Natural killer cell (primary cell): ENCODE data around the gene EGFR. TPM values are rescaled to one million over a fixed set of nuclear protein-coding genes. Genes with fewer than 3 reads are reported as not detected.

Experiments
- ATAC-seq, 3 donors: fragments of 150-1000 bp in 2 of 3; fragments of 200-7000 bp in 1 of 3; cut with Tn5 transposase; 1 replicate in 1 of 3; 2 replicates in 2 of 3; pipeline ENCODE4 v1.10.0; 2021; ENCODE audit warnings: mild to moderate bottlenecking in 2 of 3, moderate library complexity in 2 of 3
- DNase-seq, 2 donors: peaks; one replicate each; pipeline versions ENCODE4 v3.0.0 to v3.0.0-alpha.2; 2013 to 2021; ENCODE audit warnings: mixed read lengths in 1 of 2
- H3K27ac ChIP-seq: one replicate; pipeline ENCODE4 v1.5.1; 2013; ENCODE audit warnings: mild to moderate bottlenecking, low read length
- H3K27me3 ChIP-seq: one replicate; pipeline ENCODE4 v1.6.1; 2013; ENCODE audit warnings: low read length; ENCODE audit not compliant: control insufficient read depth, insufficient read depth
- H3K36me3 ChIP-seq: one replicate; pipeline ENCODE4 v1.6.1; 2013; ENCODE audit warnings: low read length; ENCODE audit not compliant: control insufficient read depth, insufficient read depth
- H3K4me1 ChIP-seq: one replicate; pipeline ENCODE4 v1.6.1; 2013; ENCODE audit warnings: low read length; ENCODE audit not compliant: control insufficient read depth, insufficient read depth
- H3K4me3 ChIP-seq: one replicate; pipeline ENCODE4 v1.5.1; 2013; ENCODE audit warnings: low read length
- H3K9me3 ChIP-seq: one replicate; pipeline ENCODE4 v1.6.1; 2013; ENCODE audit warnings: low read length; ENCODE audit not compliant: control insufficient read depth, insufficient read depth
- H3K27ac Mint-ChIP-seq, 2 donors: one replicate each; pipeline ENCODE4 v1.8.0; 2022; ENCODE audit warnings: mild to moderate bottlenecking in 2 of 2, mixed read lengths in 2 of 2, moderate library complexity in 1 of 2
- H3K27me3 Mint-ChIP-seq, 2 donors: one replicate each; pipeline ENCODE4 v1.8.0; 2022; ENCODE audit warnings: low read depth in 2 of 2, mixed read lengths in 2 of 2
- H3K36me3 Mint-ChIP-seq: one replicate; pipeline ENCODE4 v1.8.0; 2022; ENCODE audit warnings: mixed read lengths
- H3K4me1 Mint-ChIP-seq, 2 donors: one replicate each; pipeline ENCODE4 v1.8.0; 2022; ENCODE audit warnings: mixed read lengths in 2 of 2
- H3K4me3 Mint-ChIP-seq: one replicate; pipeline ENCODE4 v1.8.0; 2022; ENCODE audit warnings: mild to moderate bottlenecking, moderate library complexity, mixed read lengths
- H3K9me3 Mint-ChIP-seq, 2 donors: one replicate each; pipeline ENCODE4 v1.8.0; 2022; ENCODE audit warnings: mixed read lengths in 2 of 2
- CTCF ChIP-seq: fragments of 200-600 bp; IDR thresholded peaks from one replicate; pipeline ENCODE4 v1.8.0; 2022; ENCODE audit warnings: antibody characterized with exemption
- WGBS: methylation state at CpG from one replicate; pipeline ENCODE4 v1.1.7; 2013; ENCODE audit warnings: missing lambda C conversion rate; ENCODE audit not compliant: insufficient coverage; 5-methylcytosine and 5-hydroxymethylcytosine counted together
- intact Hi-C: fragments of 100-400 bp; cut with micrococcal nuclease; formaldehyde crosslinking; loops from one replicate; pipeline ENCODE4 v1.14.2; 2022
- total RNA-seq, 4 donors: library from RNA; stranded (reverse); fragments of 120-200 nt in 1 of 4; gene quantifications; one replicate each; pipeline versions ENCODE4 v1.2.3 to v1.2.4, GENCODE V29; 2013 to 2022

The EGFR gene
- total RNA-seq, 3 donors from 2014 or later (not counting 1 experiment from before 2014, with no cell fraction given): not detected

DNA sequence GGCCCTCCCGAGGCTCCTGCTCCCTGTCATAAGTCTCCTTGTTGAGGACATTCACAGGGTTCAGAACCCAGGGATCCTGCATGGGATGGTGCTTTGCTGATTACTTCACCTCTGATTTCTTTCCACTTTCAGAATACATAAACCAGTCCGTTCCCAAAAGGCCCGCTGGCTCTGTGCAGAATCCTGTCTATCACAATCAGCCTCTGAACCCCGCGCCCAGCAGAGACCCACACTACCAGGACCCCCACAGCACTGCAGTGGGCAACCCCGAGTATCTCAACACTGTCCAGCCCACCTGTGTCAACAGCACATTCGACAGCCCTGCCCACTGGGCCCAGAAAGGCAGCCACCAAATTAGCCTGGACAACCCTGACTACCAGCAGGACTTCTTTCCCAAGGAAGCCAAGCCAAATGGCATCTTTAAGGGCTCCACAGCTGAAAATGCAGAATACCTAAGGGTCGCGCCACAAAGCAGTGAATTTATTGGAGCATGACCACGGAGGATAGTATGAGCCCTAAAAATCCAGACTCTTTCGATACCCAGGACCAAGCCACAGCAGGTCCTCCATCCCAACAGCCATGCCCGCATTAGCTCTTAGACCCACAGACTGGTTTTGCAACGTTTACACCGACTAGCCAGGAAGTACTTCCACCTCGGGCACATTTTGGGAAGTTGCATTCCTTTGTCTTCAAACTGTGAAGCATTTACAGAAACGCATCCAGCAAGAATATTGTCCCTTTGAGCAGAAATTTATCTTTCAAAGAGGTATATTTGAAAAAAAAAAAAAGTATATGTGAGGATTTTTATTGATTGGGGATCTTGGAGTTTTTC, 186.5 kb downstream of the EGFR start:
- H3K27me3 Mint-ChIP-seq: no peaks in the 10 kb centered on the region
- no peaks in the 10 kb centered on the region for H3K4me1 Mint-ChIP-seq
- no peak overlapping the region for H3K27ac ChIP-seq
- H3K4me3 ChIP-seq: no peak overlapping the region
- H3K27ac Mint-ChIP-seq: no peak overlapping the region
- H3K9me3 ChIP-seq: no peaks in the 10 kb centered on the region
- DNase-seq (no peak), ATAC-seq (no peak)
- WGBS: 72% methylated on average over 16 of the region's 16 CpGs
- H3K4me1 ChIP-seq: peaks cover 5% of the 10 kb centered on the region
- H3K36me3 Mint-ChIP-seq: no peaks in the 10 kb centered on the region
- intact Hi-C loops: no loop called here
- TF ChIP-seq CTCF: no peak
- no peaks in the 10 kb centered on the region for H3K36me3 ChIP-seq
- H3K4me3 Mint-ChIP-seq: no peak overlapping the region
- H3K27me3 ChIP-seq: no peaks in the 10 kb centered on the region
- H3K9me3 Mint-ChIP-seq: no peaks in the 10 kb centered on the region

GRCh38 chr7:55206235-55207029, 187.6 kb downstream of the EGFR start:
- Mint-ChIP-seq H3K4me1 (no peaks in the 10 kb centered on the region), H3K4me3 (no peak overlapping the region), H3K9me3 (no peaks in the 10 kb centered on the region), H3K27ac (no peak overlapping the region), H3K36me3 (no peaks in the 10 kb centered on the region), H3K27me3 (no peaks in the 10 kb centered on the region)
- Histone ChIP-seq H3K36me3 (no peaks in the 10 kb centered on the region), H3K9me3 (no peaks in the 10 kb centered on the region), H3K27ac (no peak overlapping the region), H3K4me1 (peaks cover 5% of the 10 kb centered on the region), H3K27me3 (no peaks in the 10 kb centered on the region), H3K4me3 (no peak overlapping the region)
- WGBS: 78% methylated on average over 9 of the region's 9 CpGs
- intact Hi-C loops: no loop called here
- ATAC-seq (no peak), DNase-seq (no peak)
- TF ChIP-seq CTCF: no peak

DNA sequence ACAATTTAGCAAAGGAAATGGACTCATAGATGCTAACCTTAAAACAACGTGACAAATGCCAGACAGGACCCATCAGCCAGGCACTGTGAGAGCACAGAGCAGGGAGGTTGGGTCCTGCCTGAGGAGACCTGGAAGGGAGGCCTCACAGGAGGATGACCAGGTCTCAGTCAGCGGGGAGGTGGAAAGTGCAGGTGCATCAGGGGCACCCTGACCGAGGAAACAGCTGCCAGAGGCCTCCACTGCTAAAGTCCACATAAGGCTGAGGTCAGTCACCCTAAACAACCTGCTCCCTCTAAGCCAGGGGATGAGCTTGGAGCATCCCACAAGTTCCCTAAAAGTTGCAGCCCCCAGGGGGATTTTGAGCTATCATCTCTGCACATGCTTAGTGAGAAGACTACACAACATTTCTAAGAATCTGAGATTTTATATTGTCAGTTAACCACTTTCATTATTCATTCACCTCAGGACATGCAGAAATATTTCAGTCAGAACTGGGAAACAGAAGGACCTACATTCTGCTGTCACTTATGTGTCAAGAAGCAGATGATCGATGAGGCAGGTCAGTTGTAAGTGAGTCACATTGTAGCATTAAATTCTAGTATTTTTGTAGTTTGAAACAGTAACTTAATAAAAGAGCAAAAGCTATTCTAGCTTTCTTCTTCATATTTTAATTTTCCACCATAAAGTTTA, 188.8 kb downstream of the EGFR start:
- no peak for ATAC-seq

More for the DNA sequence above, 188.8 kb downstream of the EGFR start:
- intact Hi-C loops: no loop called here
- no peaks in the 10 kb centered on the region for H3K4me1 Mint-ChIP-seq
- TF ChIP-seq CTCF: no peak
- Histone ChIP-seq H3K36me3 (no peaks in the 10 kb centered on the region), H3K27ac (no peak overlapping the region), H3K4me3 (no peak overlapping the region), H3K9me3 (no peaks in the 10 kb centered on the region), H3K4me1 (peaks cover under 1% of the 10 kb centered on the region), H3K27me3 (no peaks in the 10 kb centered on the region)
- peaks cover 0 to 2% of the 10 kb centered on the region in 2 donors for H3K27me3 Mint-ChIP-seq
- H3K4me3 Mint-ChIP-seq: no peak overlapping the region
- 79% methylated on average over 4 of the region's 4 CpGs for WGBS
- DNase-seq: no peak
- no peaks in the 10 kb centered on the region for H3K36me3 Mint-ChIP-seq
- H3K9me3 Mint-ChIP-seq: no peaks in the 10 kb centered on the region
- no peak overlapping the region for H3K27ac Mint-ChIP-seq
